GM18508 (cell line): ENCODE results near the gene CAMTA1.

ENCODE experiments used
- ATAC-seq: cut with Tn5 transposase; IDR thresholded peaks from one replicate; pipeline ENCODE4 v1.9.1; 2021; ENCODE audit warnings: moderate number of reproducible peaks; ENCODE audit not compliant: insufficient read depth, unreplicated experiment

Gene CAMTA1

DNA sequence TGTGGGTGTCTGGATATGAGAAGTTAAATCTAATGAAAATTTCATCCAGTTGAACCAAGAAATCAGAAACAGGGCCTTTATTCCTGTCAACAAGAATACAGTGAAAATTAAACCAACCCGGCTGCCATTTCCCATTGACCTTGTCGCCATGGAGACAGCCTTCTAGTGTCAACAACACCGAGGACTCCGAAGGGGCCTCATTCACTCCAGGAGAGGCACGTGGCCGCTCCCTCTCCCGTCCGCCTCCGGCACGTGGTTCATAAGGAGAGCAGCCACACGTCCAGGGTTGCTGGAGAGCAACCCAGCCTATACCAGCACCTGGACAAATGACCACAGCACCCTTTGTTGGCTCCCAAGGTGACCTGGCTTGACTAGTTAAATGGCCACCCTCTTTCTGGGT is 865.5 kb downstream of the CAMTA1 start:
- ATAC-seq, result no peak

DNA sequence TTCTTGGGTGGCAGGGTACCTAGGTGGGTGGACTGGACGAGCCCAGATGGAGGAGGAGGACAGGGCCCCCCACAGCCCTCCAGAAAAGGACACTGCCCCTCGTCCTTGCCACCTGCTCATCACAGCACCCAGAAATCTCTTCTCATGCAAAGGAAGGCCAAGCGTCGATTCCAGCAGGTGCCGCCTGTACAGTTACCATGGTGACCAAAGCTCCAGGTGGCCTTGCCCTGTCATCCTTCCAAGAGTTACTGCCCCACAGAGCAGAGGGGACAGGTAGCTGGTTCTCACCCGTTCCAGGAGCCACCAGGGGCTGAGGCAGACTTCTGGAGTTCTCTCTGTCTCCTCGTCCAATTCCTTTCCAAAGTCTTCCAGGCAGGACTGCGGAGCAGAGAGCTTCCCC is 865.9 kb downstream of the CAMTA1 start:
- no peak for ATAC-seq

DNA sequence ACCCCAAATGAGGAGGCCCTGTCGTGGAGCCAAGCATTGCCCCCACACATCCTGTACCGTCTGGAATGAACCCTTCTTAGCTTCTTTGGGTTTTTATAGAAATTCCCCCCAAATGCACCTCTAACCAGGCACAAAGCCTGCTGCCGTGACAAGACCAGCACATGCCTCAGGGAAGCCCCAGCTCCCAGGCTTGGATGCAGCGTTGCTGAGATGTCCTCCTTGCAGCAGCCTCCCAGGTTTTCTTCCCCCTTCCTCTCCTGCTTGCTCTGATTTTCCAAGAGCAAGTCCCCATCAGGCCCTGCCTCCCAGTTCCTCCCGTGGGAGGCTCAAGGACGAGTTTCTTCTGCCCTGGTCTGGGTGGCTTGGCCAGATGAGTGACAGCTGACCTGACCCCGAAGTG is 866.8 kb downstream of the CAMTA1 start:
- no peak for ATAC-seq

DNA sequence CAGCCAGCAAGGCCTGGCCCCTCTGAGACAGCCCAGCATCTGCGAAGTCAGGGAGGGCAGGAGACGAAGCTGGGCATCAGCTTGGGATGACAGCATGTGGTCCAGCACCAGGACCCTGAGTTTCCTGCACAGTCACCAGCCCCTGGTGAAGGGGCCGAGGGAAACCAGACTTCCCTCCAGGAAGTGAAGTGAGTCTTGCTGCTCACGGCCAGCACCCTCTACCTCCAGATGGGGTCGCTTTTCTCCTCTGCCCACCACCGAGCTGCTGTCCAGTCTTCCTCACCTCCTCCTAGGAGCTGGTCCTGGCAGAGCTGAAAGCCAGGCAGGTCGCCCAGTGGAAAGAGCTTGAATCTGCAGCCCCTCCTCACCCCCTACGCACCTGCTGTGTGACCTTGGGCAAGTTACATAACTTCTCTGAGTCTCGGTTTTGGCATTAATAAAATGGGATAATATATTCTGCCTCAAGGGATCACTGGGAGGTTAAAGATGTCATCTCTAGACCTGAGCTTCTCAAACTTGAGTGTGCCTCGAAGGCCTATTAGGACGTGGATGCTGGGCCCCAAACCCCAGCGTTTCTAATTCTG is 867.4 kb downstream of the CAMTA1 start:
- ATAC-seq, result no peak

DNA sequence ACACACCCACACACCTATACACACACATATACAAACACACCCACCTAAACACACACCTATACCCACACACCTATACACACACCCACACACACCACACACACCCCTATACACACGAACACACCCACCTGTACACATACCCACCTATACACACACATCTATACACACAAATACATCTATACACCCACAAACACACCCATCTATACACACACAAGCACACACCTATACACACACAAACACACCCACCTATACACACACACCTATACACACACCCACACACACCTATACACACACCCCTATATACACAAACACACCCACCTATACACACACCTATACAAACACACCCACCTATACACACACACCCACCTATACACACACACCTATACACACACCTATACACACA is 869.5 kb downstream of the CAMTA1 start:
- no peak for ATAC-seq

DNA sequence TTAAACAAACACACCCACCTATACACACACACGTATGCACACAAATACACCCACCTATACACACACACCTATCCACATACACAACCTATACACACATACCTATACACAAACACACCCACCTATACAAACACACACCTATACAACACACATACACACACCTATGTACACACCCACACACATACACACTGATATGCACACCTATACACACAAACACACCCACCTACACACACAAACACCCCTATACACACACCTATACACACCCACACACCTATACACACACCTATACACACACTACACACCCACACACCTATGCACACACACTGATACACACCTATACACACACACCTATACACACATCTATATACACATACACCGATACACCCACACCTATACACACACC is 870.1 kb downstream of the CAMTA1 start:
- no peak for ATAC-seq

DNA sequence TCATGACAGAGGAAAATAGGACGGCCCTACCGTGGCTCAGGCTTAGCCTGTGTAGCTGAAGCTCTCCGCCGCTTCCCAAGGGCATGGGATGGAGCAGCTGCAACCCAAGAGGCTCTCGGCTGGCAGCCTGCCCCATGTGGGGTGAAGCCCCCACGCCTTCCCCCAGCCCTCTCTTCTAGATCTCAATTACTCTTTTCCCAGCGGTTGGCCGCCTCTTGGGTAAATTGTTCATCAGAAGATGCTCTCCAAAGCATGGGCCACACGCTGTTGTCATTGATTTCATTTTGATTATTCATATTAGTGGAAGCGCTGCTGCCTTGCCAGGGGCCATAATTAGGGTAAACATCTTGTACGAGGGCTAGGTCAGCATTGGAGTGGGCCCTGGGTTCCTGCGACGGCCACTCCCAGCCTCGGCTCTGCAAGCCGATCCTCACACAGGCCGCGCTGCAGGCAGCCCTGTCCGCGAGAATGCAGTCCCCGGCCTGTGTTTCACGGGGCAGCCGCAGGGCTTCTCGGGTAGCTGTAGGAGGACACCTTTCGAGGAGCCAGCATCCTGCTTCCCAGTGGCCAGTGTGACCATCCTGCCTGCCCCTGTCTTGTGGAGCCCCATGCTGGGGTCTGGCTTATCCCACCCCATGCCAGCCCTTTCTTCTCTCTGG is 871.4 kb downstream of the CAMTA1 start:
- no peak for ATAC-seq

DNA sequence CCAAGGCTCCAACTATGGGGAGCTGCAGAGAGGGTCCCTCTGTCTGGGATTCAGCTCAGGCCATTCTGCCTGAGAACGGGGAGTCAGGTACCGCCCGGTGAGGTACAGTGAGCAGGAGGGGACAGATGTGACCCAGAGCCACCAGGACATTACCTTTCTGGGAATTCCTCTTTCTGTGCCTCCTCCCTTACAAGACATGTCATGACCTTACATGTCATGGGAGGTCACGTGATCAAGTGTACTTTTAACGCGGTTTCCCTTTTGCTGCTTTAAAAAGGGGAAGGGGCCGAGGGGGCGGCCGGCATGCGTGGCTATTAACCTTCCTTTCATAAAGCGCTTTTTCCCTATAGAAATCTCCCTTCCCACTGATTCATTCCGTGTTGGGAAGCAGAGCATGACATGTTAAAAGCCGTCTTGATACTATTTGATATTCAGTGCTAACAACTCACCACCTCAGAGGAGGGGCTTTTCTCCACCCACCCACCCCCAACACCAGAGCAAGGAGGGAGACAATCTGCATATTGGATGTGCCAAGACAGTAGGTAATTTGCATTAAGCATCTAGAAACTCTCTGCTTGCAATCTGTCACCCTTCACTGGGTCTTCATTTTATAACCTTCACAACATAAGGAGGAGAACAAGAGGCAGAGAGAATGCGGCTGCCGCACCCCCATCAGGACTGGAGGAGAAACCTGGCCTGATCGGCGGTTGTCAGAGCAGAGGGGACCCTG is 872.2 kb downstream of the CAMTA1 start:
- ATAC-seq, result no peak

DNA sequence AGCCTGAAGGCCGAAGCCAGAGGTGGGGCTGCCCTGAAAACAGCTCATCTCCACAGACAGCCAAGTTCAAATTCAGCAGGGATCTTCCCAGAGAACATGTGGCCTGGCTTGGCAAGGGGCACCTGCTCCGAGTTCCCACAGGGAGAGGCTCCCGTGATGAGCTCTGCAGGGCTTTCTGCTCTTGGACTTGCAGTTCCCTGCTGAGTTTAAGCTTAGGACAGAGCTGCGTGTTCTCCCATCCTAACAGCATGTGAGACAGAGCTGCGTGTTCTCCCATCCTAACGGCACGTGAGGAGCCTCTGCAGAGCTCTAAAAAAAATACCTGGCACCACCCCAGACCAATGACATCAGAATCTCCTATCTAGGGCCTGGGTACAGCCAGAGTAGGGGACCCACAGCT is 872.8 kb downstream of the CAMTA1 start:
- ATAC-seq, result no peak

DNA sequence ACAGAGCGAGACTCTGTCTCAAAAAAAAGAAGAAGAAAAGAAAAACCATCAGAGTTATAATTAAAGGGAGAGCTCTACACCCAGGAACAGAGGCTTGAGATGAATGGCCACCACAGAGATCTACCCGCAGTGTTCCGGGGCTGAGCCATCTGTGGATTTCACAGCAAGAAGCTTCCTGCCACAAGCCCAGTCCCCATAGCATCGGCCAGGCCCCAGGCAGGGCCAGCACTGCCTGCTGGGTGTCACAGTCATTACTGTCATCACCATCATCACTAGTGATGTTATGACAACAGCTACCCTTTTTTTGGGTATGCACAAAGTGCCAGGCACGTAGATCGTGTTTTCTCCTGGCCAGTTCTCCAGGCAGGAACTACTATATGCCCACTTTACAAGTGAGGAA is 874.3 kb downstream of the CAMTA1 start:
- ATAC-seq, result no peak

DNA sequence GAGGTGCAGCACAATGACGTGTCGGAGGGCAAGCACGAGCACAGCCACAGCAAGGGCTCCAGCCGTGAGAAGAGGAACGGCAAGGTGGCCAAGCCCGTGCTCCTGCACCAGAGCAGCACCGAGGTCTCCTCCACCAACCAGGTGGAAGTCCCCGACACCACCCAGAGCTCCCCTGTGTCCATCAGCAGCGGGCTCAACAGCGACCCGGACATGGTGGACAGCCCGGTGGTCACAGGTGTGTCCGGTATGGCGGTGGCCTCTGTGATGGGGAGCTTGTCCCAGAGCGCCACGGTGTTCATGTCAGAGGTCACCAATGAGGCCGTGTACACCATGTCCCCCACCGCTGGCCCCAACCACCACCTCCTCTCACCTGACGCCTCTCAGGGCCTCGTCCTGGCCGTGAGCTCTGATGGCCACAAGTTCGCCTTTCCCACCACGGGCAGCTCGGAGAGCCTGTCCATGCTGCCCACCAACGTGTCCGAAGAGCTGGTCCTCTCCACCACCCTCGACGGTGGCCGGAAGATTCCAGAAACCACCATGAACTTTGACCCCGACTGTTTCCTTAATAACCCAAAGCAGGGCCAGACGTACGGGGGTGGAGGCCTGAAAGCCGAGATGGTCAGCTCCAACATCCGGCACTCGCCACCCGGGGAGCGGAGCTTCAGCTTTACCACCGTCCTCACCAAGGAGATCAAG is 878.3 kb downstream of the CAMTA1 start:
- ATAC-seq, result no peak

DNA sequence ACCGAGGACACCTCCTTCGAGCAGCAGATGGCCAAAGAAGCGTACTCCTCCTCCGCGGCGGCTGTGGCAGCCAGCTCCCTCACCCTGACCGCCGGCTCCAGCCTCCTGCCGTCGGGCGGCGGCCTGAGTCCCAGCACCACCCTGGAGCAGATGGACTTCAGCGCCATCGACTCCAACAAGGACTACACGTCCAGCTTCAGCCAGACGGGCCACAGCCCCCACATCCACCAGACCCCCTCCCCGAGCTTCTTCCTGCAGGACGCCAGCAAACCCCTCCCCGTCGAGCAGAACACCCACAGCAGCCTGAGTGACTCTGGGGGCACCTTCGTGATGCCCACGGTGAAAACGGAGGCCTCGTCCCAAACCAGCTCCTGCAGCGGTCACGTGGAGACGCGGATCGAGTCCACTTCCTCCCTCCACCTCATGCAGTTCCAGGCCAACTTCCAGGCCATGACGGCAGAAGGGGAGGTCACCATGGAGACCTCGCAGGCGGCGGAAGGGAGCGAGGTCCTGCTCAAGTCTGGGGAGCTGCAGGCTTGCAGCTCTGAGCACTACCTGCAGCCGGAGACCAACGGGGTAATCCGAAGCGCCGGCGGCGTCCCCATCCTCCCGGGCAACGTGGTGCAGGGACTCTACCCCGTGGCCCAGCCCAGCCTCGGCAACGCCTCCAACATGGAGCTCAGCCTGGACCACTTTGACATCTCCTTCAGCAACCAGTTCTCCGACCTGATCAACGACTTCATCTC is 879.1 kb downstream of the CAMTA1 start:
- ATAC-seq, result no peak

DNA sequence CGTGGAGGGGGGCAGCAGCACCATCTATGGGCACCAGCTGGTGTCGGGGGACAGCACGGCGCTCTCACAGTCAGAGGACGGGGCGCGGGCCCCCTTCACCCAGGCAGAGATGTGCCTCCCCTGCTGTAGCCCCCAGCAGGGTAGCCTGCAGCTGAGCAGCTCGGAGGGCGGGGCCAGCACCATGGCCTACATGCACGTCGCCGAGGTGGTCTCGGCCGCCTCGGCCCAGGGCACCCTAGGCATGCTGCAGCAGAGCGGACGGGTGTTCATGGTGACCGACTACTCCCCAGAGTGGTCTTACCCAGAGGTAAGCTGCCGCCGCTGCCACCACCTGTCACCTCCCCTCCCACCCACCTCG is 879.6 kb downstream of the CAMTA1 start:
- ATAC-seq, result no peak

DNA sequence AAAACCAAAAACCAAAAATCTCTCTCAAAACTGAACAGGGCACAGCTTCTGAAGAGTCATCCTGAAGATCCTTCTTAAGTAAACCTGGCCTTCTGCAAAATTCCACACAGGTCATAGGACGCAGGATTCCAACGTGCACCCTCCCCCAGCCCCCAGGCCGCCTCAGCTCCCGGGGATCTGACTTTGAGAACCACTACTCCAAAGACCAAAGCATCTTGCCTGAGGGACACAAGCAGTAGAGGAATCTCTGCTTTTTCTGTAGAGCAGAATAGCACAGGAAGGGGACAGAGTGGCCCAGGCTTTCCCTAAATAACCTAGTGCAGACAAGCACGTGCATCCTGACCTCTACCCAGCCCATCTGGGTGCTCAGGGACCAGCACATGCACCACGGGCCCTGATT is 881.0 kb downstream of the CAMTA1 start:
- ATAC-seq, result no peak

DNA sequence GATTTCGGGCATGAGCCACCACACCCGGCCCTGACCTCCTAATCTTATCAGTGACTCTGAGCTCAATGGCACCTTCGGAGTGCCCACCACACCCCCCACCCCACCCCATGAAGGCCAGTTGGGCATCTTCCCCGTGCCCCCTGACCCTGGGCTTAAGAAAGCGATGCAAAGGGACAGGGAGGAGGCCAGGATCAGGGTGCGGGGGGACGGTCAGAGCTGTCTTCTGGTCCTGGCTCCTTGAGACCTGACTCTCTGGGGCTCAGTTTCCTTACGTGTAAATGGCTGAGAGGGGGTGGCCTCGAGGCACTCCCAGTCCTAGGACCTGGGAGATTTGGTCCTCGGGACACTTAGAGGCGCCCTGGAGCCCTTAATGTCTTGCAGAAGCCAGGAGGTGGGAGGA is 881.9 kb downstream of the CAMTA1 start:
- no peak for ATAC-seq

DNA sequence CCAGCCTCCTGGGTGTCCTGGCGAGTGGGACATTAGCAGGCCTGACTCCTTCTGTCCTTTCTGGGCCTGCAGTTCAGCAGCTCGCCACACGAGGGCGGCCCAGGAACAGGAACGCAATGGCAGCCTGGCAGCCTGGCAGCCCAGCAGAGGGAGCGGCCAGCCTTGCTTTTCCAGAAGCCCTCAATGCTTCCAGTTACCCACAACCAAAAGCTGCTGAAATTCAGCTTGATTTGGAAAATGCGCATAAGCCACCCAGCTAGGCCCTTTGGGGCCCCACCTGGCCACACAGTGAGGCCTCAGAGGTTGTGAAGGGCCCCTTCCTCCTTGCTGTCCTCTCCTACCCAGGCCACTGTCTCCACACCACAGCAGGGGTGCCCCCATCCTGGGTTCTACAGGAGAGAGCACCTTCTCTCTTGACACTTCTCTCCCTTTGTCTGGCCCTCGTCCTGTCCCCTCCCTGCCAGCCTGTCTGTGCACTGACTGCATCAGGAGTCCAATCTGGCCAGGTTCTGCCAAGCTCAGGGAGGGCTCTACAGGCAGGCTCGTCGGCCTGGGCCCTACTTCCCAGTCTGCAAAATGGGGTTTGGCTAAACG is 882.5 kb downstream of the CAMTA1 start:
- ATAC-seq, result no peak

DNA sequence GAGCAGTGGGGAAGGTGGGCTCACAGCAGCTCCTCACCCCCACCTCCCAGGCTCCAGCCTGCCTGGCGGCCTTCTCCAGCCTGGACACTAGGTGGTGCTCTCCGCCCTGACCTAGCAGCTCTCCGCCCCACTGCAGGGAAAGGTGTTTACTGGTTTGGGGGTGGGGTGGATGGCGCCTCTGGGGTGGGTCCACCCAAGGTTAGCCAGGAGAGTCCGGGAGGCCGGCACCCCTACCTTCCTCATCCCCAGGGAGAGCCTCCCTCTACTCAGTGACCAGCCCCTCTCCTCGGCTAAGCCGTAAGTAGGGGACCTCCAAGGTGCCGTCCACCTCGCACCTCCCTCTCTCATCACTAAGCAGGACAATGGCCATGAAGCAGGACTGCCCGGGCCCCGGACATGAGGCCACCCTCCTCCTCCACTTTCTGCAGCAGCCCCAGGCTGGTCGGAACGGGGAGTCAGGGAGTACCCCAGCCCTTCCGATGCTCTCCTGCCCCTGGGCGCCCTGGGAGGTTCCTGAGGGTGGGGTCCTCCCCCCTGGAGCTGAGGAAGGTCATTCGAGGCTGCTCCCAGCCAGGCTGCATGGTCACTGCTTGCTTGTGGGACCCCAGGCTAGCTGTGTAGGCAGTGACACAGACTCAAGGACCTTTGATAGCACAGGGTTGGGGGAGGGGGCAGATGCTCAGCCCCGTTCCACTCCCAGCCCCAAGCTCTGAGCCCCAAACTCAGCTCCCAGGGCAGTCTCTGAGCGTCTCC is 884.5 kb downstream of the CAMTA1 start:
- no peak for ATAC-seq

DNA sequence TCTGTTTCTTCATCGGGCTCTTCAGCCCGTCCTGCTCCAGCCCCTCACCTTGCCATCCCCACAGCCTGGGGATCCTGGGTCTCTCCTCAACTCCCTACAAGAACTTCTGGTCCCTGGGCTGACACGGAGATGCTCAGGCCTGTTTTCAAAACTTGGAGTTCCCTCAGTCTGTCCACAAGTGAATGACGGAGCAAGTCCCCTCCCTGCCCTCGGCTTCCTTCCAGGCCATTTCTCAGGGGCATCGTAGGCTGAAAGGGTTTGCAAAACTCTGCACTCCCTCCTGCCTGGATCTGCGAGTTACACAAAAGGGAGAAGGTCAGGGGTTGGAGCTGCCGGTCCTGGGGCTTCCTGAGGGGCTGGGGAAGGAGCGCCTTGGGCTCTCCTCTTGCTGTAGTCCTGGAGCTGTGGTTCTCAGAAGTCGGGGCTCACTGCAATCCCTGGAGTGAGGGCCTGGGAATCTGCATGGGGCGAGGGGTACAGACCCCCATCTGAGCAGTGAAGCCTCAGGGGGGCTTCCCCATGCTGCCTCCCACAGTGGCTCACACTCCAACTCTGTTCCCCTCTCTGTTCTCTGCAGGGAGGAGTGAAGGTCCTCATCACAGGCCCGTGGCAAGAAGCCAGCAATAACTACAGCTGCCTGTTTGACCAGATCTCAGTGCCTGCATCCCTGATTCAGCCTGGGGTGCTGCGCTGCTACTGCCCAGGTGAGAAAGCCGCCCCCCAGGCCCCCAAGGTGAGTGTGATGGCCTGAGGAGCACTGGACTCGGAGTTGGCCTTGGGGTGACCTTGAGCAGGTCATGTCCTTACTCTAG is 885.3 kb downstream of the CAMTA1 start:
- ATAC-seq, result no peak

DNA sequence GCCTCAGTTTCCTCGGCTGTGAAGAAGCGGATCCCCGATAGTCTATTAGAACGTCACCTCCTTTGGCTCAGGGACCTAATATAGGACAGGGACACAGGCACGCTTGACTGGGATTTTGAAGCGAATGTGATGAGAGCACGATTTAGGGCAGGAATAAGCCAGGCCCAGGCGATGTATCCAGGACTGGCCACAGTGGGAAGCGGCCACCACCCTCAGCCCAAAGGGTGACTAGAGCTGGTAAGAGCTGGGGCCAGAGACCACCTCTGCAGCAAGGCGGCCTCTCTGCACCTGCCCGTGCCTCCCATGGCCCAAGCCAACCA is 885.9 kb downstream of the CAMTA1 start:
- ATAC-seq, result no peak
